GM18858 (cell line): Measurements from ENCODE around the gene RAC2.
"Not testable (repeated sequence)": the region's sequence is repeated elsewhere in the genome, so short reads cannot be mapped to it uniquely, and the experiment has no call there.

ENCODE experiments used
- ATAC-seq: cut with Tn5 transposase; IDR thresholded peaks from one replicate; pipeline ENCODE4 v1.9.1; 2021; ENCODE audit not compliant: unreplicated experiment

The RAC2 gene

DNA sequence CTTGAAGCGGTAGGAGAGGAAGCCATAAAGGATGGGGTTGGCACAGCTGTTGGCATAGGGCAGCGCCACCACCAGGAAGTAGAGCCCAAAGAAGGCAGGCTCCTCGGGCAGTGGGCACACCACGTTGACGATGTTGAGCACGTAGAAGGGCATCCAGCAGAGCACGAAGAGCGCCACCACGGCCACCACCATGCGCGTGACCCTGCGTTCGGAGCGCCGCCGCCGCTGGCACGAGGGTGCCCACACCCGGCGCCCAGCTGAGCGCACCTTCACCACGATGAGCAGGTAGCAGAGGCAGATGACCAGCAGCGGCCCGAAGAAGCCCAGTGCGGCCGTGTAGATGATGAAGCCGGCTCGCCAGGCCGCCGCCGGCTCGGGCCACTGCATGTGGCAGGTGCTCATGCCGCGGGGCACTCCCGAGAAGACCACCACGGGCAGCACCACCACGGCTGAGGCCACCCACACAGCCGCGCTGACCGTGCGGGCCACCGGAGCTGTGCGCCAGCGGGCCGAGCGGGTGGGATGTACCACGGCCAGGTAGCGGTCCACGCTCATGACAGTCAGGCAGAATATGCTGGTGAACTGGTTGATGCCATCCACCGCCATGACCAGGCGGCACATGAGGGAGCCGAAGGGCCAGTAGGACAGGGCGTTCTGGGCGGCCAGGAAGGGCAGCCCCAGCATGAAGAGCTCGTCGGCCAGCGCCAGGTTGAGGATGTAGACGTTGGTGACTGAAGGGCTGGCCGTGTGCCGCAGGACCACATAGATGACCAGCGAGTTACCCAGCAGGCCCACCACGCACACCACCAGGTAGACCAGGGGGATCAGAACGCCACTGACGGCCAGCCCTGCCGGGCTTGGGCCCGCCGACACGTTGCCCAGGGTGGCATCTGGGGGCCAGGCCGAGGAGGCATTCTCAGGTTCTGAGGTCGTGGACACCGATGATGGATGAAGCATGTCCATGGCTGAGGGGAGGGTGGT is 36.9 kb downstream of the RAC2 start:
- no peak for ATAC-seq

DNA sequence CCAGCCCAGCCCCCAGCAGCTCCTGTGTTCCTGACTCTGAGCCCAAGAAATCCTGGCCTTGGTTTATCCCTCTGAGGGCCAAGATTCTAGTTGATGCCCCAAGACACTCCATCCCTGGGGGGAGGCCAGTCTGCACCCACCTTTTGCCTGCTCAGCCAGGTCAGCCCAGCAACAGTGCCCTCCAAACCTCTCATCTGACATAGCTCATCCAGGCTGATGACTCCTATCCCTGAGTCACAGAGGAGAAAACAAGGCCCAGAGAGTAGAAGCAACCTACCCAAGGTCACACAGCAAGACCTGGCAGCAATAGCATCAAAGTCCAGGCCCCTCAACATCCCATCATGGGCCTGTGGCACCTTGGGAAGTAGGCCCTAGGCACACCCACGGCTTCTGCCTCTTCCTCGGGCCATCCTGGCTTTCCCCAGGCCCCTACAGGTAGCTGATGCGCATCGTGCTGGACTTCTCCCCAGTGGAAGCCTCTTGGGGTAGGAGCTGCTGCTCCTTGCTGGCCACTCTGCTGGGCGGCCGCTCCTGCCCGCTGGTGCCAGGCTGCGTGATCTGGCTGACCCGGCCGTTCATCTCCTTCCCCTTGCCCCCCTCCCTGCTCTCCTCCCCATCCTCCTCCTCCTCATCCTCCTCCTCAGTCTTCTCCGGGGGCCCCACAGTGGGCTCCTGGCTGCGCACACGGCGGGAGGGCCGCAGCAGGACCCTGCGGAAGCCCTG is 37.8 kb downstream of the RAC2 start:
- no peak for ATAC-seq

DNA sequence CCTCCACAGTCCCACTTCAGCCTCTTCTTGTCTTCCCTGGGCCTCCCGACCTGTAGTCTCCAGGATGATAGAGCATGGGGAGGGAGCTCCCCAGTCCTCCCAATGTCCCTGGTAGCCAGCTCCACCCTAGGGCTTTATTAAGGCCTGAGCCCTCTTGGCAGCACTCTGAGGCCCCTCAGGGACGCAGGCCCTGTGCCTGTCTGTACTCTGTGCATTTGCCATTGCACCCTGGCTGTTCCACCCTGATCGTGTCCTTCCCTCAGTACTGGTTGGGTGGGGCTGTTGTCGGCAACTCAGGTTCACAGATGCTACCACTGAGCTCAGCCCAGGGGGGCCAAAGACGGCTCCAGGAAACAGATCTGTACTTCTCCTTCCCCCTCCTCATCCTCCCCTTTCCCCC is 39.0 kb downstream of the RAC2 start:
- no peak for ATAC-seq

DNA sequence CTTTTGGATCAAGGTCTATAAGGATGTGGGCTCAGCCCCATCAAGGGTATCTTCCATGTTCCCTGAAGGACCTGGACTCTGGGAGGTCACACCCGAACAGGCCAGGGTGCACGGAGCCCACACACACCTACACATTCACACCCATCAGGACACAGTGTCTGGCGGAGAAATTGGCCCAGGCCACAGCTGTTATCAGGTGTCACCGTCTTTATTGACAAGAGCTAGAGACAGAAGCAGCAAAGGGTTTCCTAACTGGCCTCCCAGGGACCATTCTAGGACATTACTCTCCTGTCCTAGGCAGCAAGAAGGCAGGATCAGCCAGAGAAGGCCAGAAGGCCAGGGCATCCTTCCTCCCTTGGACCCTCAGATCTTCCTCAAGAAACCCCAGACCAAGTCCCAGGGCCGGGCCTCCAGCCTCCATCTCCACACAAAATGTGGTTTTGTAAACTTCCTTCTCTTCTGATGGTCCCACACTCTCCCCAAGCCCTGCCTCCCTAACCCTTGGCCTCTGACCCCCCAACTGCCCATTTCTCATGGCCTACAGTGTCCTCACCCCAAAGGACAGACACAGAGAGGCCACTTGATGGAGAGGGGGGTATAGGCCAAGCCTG is 39.9 kb downstream of the RAC2 start:
- ATAC-seq = no peak

DNA sequence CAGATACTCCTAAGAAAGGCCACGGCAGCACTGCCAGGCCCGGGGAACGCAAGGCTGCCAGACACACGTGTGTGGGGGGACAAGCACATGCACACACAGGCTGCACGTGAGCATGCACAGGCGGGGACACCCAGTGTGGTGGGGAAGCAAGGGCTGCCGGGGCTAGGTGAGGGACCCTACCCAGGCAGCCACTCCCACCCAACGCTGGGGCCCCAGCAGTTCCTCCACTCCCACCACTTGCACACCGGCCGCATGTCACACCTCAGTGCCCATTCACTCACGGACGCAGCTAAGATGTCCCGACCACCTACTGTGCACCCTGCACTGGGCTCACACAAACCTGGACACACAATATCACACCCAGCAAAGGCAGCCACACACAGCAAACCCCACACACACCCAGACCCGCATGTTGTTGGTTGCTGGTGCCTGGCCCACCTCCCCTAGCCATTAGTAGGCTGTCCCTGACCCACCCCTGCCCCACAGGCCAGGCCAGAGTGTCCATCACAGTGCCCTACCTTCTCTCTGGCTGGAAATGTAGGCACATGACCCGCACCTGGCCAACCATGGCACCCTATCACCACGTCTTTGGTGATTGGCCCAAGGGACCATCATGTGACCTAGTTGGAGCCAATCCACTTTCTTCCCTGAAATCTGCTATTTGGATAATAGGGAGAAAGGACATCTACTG is 40.6 kb downstream of the RAC2 start:
- no peak for ATAC-seq

DNA sequence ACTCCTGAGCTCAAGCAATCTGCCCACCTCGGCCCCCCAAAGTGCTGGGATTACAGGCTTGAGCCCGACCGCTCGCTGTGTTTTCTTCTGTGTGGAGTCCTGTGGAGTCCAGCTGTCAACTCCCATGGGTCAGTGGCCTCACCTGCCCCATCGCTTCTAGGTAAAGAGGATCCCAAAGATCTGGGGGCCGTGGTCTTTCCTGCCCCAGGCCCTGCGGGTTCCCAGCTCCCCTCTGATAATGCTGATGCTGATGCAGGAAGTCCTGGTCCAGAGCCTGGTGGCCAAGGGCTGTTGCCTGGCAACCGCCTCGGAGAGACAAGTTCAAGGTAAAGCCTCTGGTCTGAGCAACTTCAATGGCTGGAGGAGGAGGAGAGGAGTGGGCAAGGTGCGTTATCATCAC is 41.4 kb downstream of the RAC2 start:
- no peak for ATAC-seq

DNA sequence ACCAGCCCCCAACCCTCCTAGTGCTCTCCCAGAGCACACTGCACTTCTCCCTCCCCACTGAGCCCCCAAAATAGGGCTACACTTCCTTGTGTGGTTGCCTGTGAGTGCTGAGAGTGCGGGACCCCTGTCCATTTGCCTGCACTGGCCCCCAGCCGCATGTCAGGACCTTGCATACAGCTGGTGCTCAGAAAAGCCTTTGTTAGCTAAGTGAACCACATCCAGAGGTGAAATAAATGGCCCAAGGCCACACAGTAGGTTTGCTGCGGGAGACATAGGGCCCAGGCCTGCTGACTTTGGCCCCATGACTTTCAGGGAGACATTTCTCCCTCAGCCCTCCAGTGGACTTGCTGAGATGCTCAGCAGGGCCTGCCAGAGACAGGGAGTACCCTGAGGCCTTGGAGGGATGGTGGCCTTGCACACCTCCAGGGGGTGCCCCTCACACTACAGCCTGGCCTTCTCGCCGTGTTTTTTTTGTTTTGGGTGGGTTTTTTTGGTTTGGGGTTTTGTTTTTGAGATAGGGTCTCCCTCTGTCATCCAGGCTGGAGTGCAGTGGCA is 42.0 kb downstream of the RAC2 start:
- ATAC-seq = no peak

DNA sequence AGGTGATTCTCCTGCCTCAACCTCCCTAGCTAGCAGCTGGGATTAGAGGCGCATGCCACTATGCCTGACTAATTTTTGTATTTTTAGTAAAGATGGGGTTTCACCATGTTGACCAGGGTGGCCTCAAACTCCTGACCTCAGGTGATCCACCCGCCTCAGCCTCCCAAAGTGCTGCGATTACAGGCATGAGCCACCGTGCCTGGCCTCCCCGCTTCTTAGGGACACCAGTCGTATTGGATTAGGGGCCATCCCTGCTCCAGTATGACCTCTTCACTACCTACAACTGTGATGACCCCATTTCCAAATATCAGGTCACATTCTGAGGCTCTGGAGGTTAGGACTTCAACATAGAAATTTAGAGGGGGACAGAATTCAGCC is 42.6 kb downstream of the RAC2 start:
- not testable (repeated sequence) for ATAC-seq

DNA sequence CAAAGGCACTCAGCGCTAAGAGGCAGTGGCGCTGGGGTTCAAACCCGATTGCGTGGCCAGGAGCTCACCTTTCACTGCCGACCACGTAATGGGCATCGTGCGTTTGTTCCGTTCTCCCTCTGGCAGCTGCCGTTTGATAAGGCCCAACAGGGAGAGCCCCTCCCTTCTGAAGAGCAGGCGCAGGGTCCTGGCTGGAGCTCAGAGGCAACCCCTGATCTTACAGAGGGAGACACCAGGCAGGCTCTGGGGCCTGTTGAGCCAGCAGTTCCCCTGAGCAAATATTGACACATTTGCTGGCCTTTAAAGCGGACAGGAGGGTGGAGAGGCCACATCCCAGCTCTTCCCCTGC is 44.3 kb downstream of the RAC2 start:
- no peak for ATAC-seq

DNA sequence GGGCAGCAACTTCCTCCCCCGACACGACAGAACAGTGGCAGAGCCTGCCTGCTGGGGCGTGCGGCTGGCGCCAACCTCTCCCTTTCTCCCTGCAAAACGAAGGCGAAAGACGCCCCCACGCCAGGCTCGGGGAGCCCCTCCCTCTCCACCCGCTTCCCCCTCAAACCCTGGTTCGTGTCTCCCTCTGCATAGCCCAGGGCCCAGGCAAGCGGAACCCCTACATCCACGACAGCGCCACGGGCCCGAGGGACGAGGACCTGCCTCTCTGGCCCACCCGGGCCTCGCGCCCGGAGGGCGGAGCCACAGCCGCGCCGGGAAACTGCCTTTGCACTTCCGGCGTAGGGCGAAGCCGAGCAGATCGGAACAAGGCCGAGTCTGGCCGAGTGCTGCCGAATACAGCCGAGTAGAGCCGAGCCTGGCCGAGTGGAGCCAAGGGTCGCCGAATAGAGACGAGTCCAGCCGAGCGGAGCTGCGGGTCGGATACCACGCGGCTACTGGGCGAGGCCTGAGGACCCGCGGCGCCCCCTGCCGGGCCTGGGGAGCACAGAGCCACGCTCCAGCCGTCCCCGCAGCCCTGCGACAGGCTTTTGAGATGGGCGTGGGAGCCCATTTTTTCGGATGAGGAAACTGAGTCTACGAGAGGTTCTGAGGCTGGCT is 44.8 kb downstream of the RAC2 start:
- ATAC-seq = peak; percentile 81

DNA sequence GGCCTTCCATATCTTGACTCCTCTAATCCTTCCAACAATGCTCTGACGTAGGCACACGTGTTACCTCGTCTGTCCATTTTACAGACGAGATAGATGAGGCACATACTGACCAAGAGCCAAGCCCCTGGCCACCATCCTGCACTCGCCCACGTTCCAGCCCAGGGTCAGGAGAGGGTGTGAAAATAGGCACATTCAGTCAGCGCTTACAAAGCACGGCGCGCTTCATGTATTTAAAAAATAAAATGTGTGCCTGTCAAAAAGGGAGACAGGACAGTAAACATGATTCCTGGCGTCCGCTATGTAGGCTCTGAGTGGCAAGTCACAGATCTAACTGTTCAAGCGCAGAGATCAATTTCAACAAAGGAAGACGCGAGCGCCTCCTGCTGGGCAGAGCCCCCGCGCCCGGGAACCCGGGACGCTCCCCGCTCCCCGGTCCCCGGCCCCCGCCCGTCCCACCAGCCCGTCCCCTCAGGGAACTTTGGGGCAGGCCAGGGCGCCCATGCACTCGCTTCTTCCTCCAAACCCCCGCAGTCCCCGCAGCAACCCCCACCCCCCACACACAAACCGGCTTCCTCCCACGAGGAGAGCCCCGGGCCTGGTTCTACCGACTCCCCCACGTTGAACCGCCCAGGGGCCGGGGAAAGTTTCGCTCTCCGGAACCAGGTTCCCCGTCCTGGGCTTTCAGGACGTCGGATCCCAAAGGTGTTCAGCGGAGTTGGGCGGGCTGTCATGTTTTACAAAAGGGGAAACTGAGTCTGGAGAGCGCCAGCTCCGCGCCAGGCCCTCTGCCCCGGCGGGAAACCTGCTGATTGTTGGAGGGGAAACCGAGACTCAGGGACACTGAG is 45.6 kb downstream of the RAC2 start:
- no peak for ATAC-seq

DNA sequence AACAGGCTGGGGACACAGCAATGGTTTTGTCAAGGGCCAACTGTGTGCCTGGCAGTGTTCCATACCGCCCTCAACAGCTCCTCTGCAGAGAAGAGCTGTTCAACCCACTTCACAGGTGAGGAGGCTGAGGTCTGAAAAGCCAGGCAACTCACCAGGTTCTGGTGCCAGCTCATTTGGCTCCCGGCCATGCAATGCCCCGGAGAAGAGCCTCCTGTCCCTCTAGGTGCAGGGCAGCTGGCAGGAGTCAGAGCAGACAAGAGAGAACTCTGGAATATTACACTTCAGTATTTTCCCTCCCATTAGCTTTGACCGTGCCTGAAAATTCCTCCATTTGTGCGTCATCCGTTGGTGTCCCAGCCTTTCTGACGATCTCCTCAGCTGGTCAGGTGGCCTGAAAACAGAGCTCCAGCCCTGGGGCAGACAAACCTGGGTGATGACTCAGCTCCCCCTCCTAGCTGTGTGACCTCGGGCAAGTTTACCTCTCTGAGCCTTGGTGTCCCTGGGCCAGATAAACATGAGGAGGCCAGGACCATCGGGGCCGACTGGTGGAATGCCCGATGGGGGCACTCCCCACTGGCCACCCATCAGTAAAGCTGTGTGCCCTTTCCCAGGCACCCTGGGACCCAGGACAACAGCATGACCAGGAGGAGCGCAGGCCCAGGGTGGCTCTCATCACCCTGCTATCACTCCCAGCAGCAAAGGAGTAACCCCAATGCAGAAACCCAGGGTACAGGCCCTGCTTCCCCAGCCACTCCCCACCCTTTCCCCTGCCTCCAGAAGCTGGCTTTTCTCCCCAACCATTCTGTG is 46.4 kb downstream of the RAC2 start:
- ATAC-seq = no peak

DNA sequence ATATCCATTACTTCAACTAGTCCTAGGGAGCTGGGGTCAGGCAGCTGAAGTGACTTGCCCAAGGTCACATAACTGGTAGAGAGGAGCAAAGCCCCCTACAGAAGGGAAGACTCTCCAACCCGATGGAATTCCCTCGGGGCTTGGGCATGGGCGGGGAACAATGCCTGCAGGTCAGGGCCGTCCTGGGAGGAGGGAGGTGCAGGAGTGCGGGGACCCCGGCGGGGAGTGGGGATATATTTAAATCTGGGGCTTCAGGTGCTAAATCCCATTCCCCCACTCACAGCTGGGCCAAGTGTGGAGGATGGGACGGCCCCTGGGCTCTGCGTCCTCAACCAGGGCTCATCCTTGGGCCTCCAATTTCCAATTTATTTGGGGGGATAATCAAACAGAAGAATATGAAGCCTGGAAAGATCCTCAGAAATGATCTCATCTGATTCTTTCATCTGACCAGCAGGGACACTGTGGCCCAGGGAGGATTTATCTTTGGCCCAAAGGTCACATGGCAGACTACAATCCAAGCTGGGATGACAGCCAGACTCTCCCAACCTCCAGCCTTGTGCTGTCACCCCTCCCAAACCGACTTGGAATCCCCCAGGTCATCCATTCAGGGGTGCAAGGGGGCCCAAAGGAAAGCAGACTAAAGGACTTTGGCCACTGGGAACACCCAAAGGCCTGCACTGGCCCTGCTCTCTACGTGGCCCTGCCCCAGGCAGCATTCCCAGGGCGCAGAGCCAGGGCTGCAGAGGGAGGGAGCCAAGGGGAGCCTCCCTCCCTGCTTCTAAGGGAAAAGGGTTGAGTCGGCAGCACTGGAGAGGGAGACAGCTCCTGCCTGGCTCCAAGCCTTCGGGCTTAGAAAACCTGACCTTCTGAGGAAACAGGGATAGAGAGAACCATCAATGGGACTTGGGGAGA is 47.3 kb downstream of the RAC2 start:
- ATAC-seq = no peak

DNA sequence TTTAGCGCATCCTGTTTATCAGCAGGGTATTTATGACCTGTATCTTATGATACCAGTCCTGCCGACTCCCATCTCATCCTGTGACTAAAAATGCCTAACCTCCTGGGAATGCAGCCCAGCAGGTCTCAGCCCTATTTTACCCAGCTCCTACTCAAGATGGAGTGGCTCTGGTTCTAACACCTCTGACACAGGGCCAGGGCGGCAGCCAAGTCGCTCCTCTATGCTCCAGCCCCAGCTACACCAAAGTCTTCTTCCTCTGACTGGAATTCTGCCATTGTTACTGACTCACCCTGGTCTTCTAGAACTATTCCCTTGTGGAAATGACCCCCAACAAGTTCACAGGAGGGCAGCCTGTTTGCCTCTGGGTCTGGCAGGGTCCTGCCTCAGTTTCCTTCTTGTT is 48.1 kb downstream of the RAC2 start:
- no peak for ATAC-seq

DNA sequence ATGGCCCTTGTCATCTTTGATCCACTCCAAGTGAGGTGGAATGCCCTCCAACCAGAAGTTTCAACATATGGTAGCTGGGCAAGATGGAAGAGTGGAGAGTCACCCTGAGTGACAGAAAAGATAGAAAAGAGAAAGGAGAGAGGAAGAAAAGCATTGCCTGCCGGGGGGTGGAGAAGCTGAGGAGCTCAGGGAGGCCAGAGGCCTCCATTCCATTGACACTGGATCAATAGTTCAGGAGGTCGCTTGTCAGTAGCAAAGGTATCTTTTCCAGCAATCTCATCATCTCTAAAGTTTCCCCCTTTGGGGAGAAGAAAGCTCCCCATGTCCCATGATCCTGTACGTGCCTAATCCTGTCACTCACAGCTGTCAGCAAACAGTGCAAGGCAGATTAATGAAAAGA is 49.3 kb downstream of the RAC2 start:
- no peak for ATAC-seq

DNA sequence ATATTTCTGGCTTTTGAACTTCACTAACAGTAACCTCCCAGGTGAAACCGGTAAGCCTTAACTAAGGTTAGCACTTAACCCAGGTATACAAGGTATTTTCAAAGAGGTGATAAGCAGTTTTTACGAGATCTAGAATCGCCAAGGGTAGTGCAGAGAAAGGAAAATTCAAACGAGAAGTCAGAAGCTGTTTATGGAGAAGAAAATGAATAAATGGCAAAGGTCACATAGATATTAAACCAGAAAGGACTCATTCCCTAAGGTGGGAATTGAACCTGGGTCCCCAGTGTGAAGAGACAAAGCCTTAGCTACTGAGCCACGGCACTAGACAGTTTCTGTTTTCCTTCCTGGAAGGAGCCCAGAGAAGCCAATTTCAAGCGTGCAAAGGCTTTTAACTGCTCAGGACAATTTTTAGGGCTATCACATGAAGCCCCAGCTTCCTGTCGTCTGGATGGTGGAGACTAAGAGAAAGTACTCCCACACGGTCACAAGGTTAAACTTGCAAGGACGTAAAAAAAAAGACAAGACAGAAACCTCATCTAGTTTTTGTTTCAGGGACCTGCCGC is 50.4 kb downstream of the RAC2 start:
- ATAC-seq = no peak

DNA sequence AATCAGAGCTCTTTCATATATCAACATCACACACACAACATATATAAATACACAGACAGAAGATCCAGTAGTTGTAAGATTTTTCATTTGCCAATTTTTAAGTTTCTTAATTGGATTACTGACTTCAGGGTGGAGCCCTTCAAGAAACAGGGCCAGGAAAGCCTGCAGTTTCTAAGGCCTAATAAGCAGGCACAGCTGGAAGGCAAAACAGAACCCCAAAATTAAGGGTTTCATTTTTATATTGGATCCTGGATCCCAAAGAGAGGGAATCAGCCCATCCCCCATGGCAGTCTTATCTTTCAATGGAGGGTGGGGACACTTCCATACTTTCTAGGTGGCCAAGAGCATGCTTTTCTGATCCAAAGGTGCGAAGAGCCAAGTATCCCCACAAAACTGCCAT is 51.3 kb downstream of the RAC2 start:
- no peak for ATAC-seq
